Central memory CD8-positive, alpha-beta T cell (primary cell): Measurements from ENCODE around the gene JMJD8.

Experiments
- ATAC-seq: fragments of 150-1000 bp; cut with Tn5 transposase; replicated peaks from 2 replicates; pipeline ENCODE4 v1.10.0; 2022; ENCODE audit warnings: mild to moderate bottlenecking, moderate FRiP score, moderate number of reproducible peaks; ENCODE audit not compliant: poor library complexity, severe bottlenecking; ENCODE audit errors: extremely low read depth
- DNase-seq, 2 donors: peaks; one replicate each; pipeline ENCODE4 v3.0.0; 2021; ENCODE audit warnings: low spot score in 2 of 2
- H3K27ac Mint-ChIP-seq: one replicate; pipeline ENCODE4 v1.8.0; 2022; ENCODE audit warnings: low read depth, mild to moderate bottlenecking, moderate library complexity, mixed read lengths
- H3K27me3 Mint-ChIP-seq: one replicate; pipeline ENCODE4 v1.8.0; 2022; ENCODE audit warnings: mixed read lengths
- H3K36me3 Mint-ChIP-seq: one replicate; pipeline ENCODE4 v1.8.0; 2022; ENCODE audit warnings: mild to moderate bottlenecking, moderate library complexity, mixed read lengths; ENCODE audit not compliant: insufficient read depth
- H3K4me1 Mint-ChIP-seq: one replicate; pipeline ENCODE4 v1.8.0; 2022; ENCODE audit warnings: mixed read lengths
- H3K4me3 Mint-ChIP-seq: one replicate; pipeline ENCODE4 v1.8.0; 2022; ENCODE audit warnings: mild to moderate bottlenecking, moderate library complexity, mixed read lengths
- H3K9me3 Mint-ChIP-seq: one replicate; pipeline ENCODE4 v1.8.0; 2022; ENCODE audit warnings: mixed read lengths

JMJD8 gene

GRCh38 chr16:687499-687898, 3.4 kb upstream of the JMJD8 start:
- Mint-ChIP-seq H3K4me1 (peaks cover 14% of the 10 kb centered on the region), H3K27me3 (peaks cover under 1% of the 10 kb centered on the region), H3K9me3 (peaks cover 5% of the 10 kb centered on the region), H3K4me3 (no peak overlapping the region), H3K36me3 (peaks cover 15% of the 10 kb centered on the region), H3K27ac (no peak overlapping the region)
- ATAC-seq (no peak), DNase-seq (no peak)

GRCh38 chr16:686459-687260, 2.5 kb upstream of the JMJD8 start:
- ATAC-seq (no peak), DNase-seq (no peak)
- Mint-ChIP-seq H3K36me3 (peaks cover 24% of the 10 kb centered on the region), H3K27ac (no peak overlapping the region), H3K9me3 (peaks cover 5% of the 10 kb centered on the region), H3K27me3 (no peaks in the 10 kb centered on the region), H3K4me1 (peaks cover 20% of the 10 kb centered on the region), H3K4me3 (no peak overlapping the region)

GRCh38 chr16:685967-686366, 1.8 kb upstream of the JMJD8 start:
- ATAC-seq (no peak), DNase-seq (no peak)
- Mint-ChIP-seq H3K9me3 (peaks cover 2% of the 10 kb centered on the region), H3K36me3 (peaks cover 25% of the 10 kb centered on the region), H3K4me1 (peaks cover 23% of the 10 kb centered on the region), H3K27me3 (no peaks in the 10 kb centered on the region), H3K4me3 (peak overlapping the region; percentile 43), H3K27ac (no peak overlapping the region)

- Mint-ChIP-seq H3K9me3 (no peaks in the 10 kb centered on the region), H3K4me1 (peaks cover 23% of the 10 kb centered on the region), H3K4me3 (peak overlapping the region; percentile 43), H3K27me3 (no peaks in the 10 kb centered on the region), H3K36me3 (peaks cover 24% of the 10 kb centered on the region), H3K27ac (peak overlapping the region; percentile 67)
- DNase-seq = no peak
- ATAC-seq = no peak
These were observed 995 bp upstream of the JMJD8 start for GRCh38 chr16:684961-685696.

DNA sequence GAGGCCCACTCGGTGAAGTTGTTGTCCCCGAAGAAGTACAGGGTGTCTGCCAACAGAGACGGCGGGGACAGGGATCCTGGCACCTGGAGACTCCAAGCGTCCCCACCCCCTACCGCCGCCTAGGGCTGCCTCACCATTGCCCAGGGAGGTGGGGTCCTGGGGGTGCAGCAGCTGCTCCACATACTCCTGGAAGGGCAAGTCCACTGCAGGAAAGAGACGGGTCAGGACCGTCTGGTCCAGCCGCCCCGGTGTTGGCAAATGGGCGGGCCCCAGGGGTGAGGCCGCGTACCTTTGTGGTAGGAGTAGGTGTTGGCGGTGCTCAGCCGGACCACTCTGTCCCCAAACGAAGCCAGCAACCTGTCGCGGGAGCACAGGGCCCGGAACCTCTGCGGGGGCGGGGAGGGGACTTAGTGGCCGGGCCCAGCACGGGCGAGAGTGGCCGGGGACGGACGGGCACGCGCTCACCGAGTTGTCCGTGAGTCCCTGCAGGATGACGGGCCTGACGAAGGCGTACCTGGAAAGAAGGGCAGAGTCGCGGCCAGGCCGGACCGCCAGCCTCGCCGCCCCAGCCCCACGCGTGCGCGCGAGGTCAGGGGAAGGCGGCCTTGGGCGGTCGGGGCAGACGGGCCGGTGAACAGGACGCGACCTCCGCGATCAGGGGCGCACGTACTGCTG, 601 bp downstream of the JMJD8 start:
- H3K36me3 Mint-ChIP-seq = peaks cover 25% of the 10 kb centered on the region
- H3K27me3 Mint-ChIP-seq = no peaks in the 10 kb centered on the region
- H3K9me3 Mint-ChIP-seq = no peaks in the 10 kb centered on the region
- ATAC-seq (no peak), DNase-seq (no peak)
- no peak overlapping the region for H3K27ac Mint-ChIP-seq
- H3K4me1 Mint-ChIP-seq = peaks cover 32% of the 10 kb centered on the region
- H3K4me3 Mint-ChIP-seq = peak overlapping the region; percentile 73

GRCh38 chr16:682493-683395, 1.4 kb downstream of the JMJD8 start:
- H3K27ac Mint-ChIP-seq = no peak overlapping the region
- H3K27me3 Mint-ChIP-seq = no peaks in the 10 kb centered on the region
- H3K36me3 Mint-ChIP-seq = peaks cover 28% of the 10 kb centered on the region
- H3K9me3 Mint-ChIP-seq = no peaks in the 10 kb centered on the region
- H3K4me1 Mint-ChIP-seq = peaks cover 32% of the 10 kb centered on the region
- DNase-seq (no peak), ATAC-seq (no peak)
- H3K4me3 Mint-ChIP-seq = peak overlapping the region; percentile 73

DNA sequence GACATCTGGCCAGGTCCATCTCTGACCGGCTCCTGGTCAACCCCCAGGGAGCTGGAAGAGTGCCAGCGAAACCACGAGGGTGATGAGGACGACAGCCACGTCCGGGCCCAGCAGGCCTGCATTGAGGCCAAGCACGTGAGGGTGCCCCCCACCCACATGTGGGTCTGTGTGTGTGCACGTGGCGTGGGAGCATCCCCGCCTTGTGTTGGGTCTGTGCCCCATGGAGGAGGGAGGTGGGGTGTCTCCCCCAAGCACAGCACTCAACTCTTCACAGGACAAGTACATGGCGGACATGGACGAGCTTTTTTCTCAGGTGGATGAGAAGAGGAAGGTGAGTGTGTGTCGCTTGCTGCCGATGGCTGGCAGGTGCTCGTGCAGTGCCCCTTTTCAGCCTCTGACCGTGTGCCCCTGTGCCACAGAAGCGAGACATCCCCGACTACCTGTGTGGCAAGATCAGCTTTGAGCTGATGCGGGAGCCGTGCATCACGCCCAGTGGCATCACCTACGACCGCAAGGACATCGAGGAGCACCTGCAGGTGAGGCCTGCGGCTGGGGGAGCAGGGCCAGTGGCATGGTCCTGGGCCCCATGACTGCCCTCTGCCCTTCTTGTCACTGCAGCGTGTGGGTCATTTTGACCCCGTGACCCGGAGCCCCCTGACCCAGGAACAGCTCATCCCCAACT, 2.2 kb downstream of the JMJD8 start:
- no peak for DNase-seq
- H3K27ac Mint-ChIP-seq = no peak overlapping the region

GRCh38 chr16:680967-681745, 3.0 kb downstream of the JMJD8 start:
- peak overlapping the region; percentile 73 for H3K4me3 Mint-ChIP-seq
- no peak for ATAC-seq
- H3K27ac Mint-ChIP-seq = no peak overlapping the region
- no peak for DNase-seq
- H3K4me1 Mint-ChIP-seq = peaks cover 32% of the 10 kb centered on the region
- no peaks in the 10 kb centered on the region for H3K9me3 Mint-ChIP-seq
- H3K36me3 Mint-ChIP-seq = peaks cover 27% of the 10 kb centered on the region
- H3K27me3 Mint-ChIP-seq = no peaks in the 10 kb centered on the region

More for the DNA sequence above, 2.2 kb downstream of the JMJD8 start:
- no peaks in the 10 kb centered on the region for H3K9me3 Mint-ChIP-seq
- no peak for ATAC-seq
- H3K4me3 Mint-ChIP-seq = peak overlapping the region; percentile 73
- H3K36me3 Mint-ChIP-seq = peaks cover 28% of the 10 kb centered on the region
- no peaks in the 10 kb centered on the region for H3K27me3 Mint-ChIP-seq
- H3K4me1 Mint-ChIP-seq = peaks cover 32% of the 10 kb centered on the region

DNA sequence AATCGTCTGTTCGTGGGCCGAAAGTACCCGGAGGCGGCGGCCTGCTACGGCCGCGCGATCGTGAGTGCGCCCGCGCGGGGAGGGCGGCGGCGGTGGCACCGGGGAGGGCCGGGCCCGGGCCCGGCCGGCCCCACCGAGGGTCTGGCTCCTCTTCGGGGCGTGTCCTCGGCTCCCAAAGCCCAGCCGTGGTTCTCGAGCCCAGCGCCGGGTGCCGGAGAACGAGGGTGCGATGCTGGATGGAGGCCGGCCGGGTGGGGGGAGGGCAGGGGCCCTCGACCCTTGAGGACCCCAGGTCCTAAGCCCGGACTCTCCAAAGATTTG, 3.5 kb downstream of the JMJD8 start:
- H3K36me3 Mint-ChIP-seq = peaks cover 26% of the 10 kb centered on the region
- no peaks in the 10 kb centered on the region for H3K9me3 Mint-ChIP-seq
- H3K4me3 Mint-ChIP-seq = peak overlapping the region; percentile 73
- H3K27ac Mint-ChIP-seq = no peak overlapping the region
- peaks cover 32% of the 10 kb centered on the region for H3K4me1 Mint-ChIP-seq
- H3K27me3 Mint-ChIP-seq = no peaks in the 10 kb centered on the region
- ATAC-seq (no peak), DNase-seq (no peak)

GRCh38 chr16:679814-680624, 4.1 kb downstream of the JMJD8 start, which contains the start of gene STUB1:
TSS of gene STUB1 (plus strand) at chr16:680410. CDS start at chr16:680526, 116 bp downstream.
- H3K36me3 Mint-ChIP-seq = peaks cover 27% of the 10 kb centered on the region
- no peak within 1 kb of the TSS for H3K27ac Mint-ChIP-seq
- ATAC-seq (peak; percentile 38), DNase-seq (peak; percentile 69 to 70)
- peak within 1 kb of the TSS; percentile 73 for H3K4me3 Mint-ChIP-seq
- no peaks in the 10 kb centered on the region for H3K27me3 Mint-ChIP-seq
- H3K4me1 Mint-ChIP-seq = peaks cover 32% of the 10 kb centered on the region
- no peaks in the 10 kb centered on the region for H3K9me3 Mint-ChIP-seq
